CD14-positive monocyte (primary cell): ENCODE measurements around the gene TAOK1. TPM values are rescaled to one million over a fixed set of nuclear protein-coding genes. Genes with fewer than 3 reads are reported as not detected.

ENCODE experiments used
- DNase-seq, 3 donors: peaks; one replicate each; pipeline ENCODE4 v3.0.0-alpha.2; 2011 to 2022
- H2AFZ ChIP-seq: 2 replicates; pipeline ENCODE4 v1.6.0; 2012; ENCODE audit warnings: mild to moderate bottlenecking, low read depth, low read length, inconsistent platforms; ENCODE audit not compliant: insufficient read depth, poor library complexity, severe bottlenecking
- H3K27ac ChIP-seq, 2 donors: 1 replicate in 1 of 2; 2 replicates in 1 of 2; pipeline ENCODE4 v1.5.1; 2012 to 2013; ENCODE audit warnings: low read length in 2 of 2, control low read depth in 1 of 2, inconsistent platforms in 1 of 2, low read depth in 1 of 2, mild to moderate bottlenecking in 1 of 2
- H3K27me3 ChIP-seq, 2 donors: one replicate each; pipeline versions ENCODE4 v1.6.0 to v1.6.1; 2011 to 2013; ENCODE audit warnings: low read length in 2 of 2; ENCODE audit not compliant: control insufficient read depth in 2 of 2, insufficient read depth in 2 of 2
- H3K36me3 ChIP-seq, 2 donors: replicated peaks in 1 of 2; 1 replicate in 1 of 2; 2 replicates in 1 of 2; pipeline versions ENCODE4 v1.5.1 to v1.6.1; 2012 to 2013; ENCODE audit warnings: low read length in 2 of 2, control low read depth in 1 of 2, inconsistent platforms in 1 of 2, mild to moderate bottlenecking in 1 of 2; ENCODE audit not compliant: insufficient read depth in 2 of 2, control insufficient read depth in 1 of 2
- H3K4me1 ChIP-seq, 2 donors: 1 replicate in 1 of 2; 2 replicates in 1 of 2; pipeline versions ENCODE4 v1.5.1 to v1.6.1; 2012 to 2013; ENCODE audit warnings: low read length in 2 of 2, control low read depth in 1 of 2, inconsistent platforms in 1 of 2, mild to moderate bottlenecking in 1 of 2, moderate library complexity in 1 of 2; ENCODE audit not compliant: insufficient read depth in 2 of 2, control insufficient read depth in 1 of 2
- H3K4me2 ChIP-seq: replicated peaks from 2 replicates; pipeline ENCODE3; 2012; ENCODE audit warnings: low read length, moderate library complexity, mild to moderate bottlenecking; ENCODE audit not compliant: poor library complexity, severe bottlenecking; ENCODE audit errors: extremely low read depth
- H3K4me3 ChIP-seq, 3 experiments: fragments of 200-600 bp in 1 of 3; sonication (generic) in 1 of 3; replicated peaks in 1 of 3; 1 replicate in 2 of 3; 2 replicates in 1 of 3; pipeline ENCODE4 v1.5.1; 2011 to 2013; ENCODE audit warnings: low read length in 3 of 3, mild to moderate bottlenecking in 3 of 3, control low read depth in 2 of 3, low read depth in 2 of 3, inconsistent platforms in 1 of 3, moderate library complexity in 1 of 3
- H3K79me2 ChIP-seq: 2 replicates; pipeline ENCODE4 v1.6.0; 2012; ENCODE audit warnings: mild to moderate bottlenecking, control low read depth, inconsistent platforms, low read length, moderate library complexity; ENCODE audit not compliant: insufficient read depth
- H3K9ac ChIP-seq: 2 replicates; pipeline ENCODE4 v1.6.0; 2017; ENCODE audit warnings: low read length, mild to moderate bottlenecking; ENCODE audit not compliant: insufficient read depth, poor library complexity, severe bottlenecking
- H3K9me3 ChIP-seq, 2 donors: replicated peaks in 1 of 2; 1 replicate in 1 of 2; 2 replicates in 1 of 2; pipeline versions ENCODE4 v1.5.1 to v1.6.1; 2012 to 2013; ENCODE audit warnings: low read length in 2 of 2, control low read depth in 1 of 2; ENCODE audit not compliant: control insufficient read depth in 1 of 2, insufficient read depth in 1 of 2
- H4K20me1 ChIP-seq: 2 replicates; pipeline ENCODE4 v1.6.0; 2012; ENCODE audit warnings: mild to moderate bottlenecking, low read length, control low read depth, moderate library complexity; ENCODE audit not compliant: insufficient read depth
- H3K27ac Mint-ChIP-seq, 7 donors: one replicate each; pipeline ENCODE4 v1.8.0; 2020; ENCODE audit warnings: mild to moderate bottlenecking in 7 of 7, mixed read lengths in 7 of 7, moderate library complexity in 6 of 7, inconsistent platforms in 2 of 7
- H3K27me3 Mint-ChIP-seq, 3 donors: one replicate each; pipeline ENCODE4 v1.8.0; 2021 to 2022; ENCODE audit warnings: low read depth in 3 of 3, mild to moderate bottlenecking in 3 of 3, mixed read lengths in 3 of 3, moderate library complexity in 3 of 3, inconsistent platforms in 1 of 3
- H3K36me3 Mint-ChIP-seq, 2 donors: one replicate each; pipeline ENCODE4 v1.8.0; 2020; ENCODE audit warnings: mixed read lengths in 2 of 2, inconsistent platforms in 1 of 2, mild to moderate bottlenecking in 1 of 2
- H3K4me1 Mint-ChIP-seq: one replicate; pipeline ENCODE4 v1.8.0; 2020; ENCODE audit warnings: mild to moderate bottlenecking, mixed read lengths
- H3K4me3 Mint-ChIP-seq, 2 donors: one replicate each; pipeline ENCODE4 v1.8.0; 2020; ENCODE audit warnings: mild to moderate bottlenecking in 2 of 2, mixed read lengths in 2 of 2, moderate library complexity in 1 of 2
- H3K9me3 Mint-ChIP-seq, 7 donors: one replicate each; pipeline ENCODE4 v1.8.0; 2020 to 2022; ENCODE audit warnings: mixed read lengths in 7 of 7, mild to moderate bottlenecking in 6 of 7, moderate library complexity in 6 of 7, inconsistent platforms in 2 of 7
- CTCF ChIP-seq: fragments of 200-600 bp; IDR thresholded peaks from one replicate; pipeline ENCODE4 v1.8.0; 2022; ENCODE audit warnings: antibody characterized with exemption, mild to moderate bottlenecking
- WGBS: methylation state at CpG from one replicate; pipeline ENCODE4 v1.1.5; 2013; ENCODE audit warnings: missing lambda C conversion rate; ENCODE audit not compliant: insufficient coverage; 5-methylcytosine and 5-hydroxymethylcytosine counted together
- intact Hi-C, 2 donors: fragments of 100-400 bp; cut with micrococcal nuclease; formaldehyde crosslinking; loops; one replicate each; pipeline versions ENCODE4 v1.15.0 to v1.15.1; 2023
- polyA plus RNA-seq, 3 donors: library from polyadenylated mRNA; depleted of rRNA in 1 of 3; unstranded in 2 of 3; stranded (reverse) in 1 of 3; fragments of 300-500 nt in 2 of 3; fragments of >200 nt in 1 of 3; fragmentation: Illumina TruSeq in 2 of 3; gene quantifications; 1 replicate in 2 of 3; 2 replicates in 1 of 3; pipeline ENCODE4 v1.2.3, GENCODE V29; 2012 to 2021

Gene TAOK1
- polyA plus RNA-seq, 3 donors: 2.4 to 13.9 (median 4.8) TPM

- H3K4me1 ChIP-seq: peaks cover 53 to 54% of the 10 kb centered on the region in 2 donors
- Mint-ChIP-seq H3K27me3 (peaks cover 0 to 5% (median 0%) of the 10 kb centered on the region in 3 donors), H3K4me1 (peaks cover 64% of the 10 kb centered on the region), H3K27ac (peak overlapping the region; percentile 36 to 82 (median 63)), H3K36me3 (peaks cover 14 to 15% of the 10 kb centered on the region in 2 donors), H3K4me3 (peak overlapping the region; percentile 21 to 73), H3K9me3 (no peaks in the 10 kb centered on the region)
- H3K36me3 ChIP-seq: no peaks in the 10 kb centered on the region
- intact Hi-C loops: loop anchor here (10.0 kb wide), 2 partner anchors 53 to 197 kb away; no protein-coding TSS in a partner anchor
- peaks cover 5% of the 10 kb centered on the region for H4K20me1 ChIP-seq
- peak overlapping the region in 1 of 2 donors; percentile 38 for H3K27ac ChIP-seq
- WGBS: 22% methylated on average over 8 of the region's 17 CpGs
- no peaks in the 10 kb centered on the region for H3K9me3 ChIP-seq
- no peak for TF ChIP-seq CTCF
- DNase-seq: peak in 2 of 3 donors; percentile 44 to 55
- peak overlapping the region; percentile 45 for H2AFZ ChIP-seq
- H3K4me3 ChIP-seq: no peak overlapping the region
- no peak overlapping the region for H3K9ac ChIP-seq
- no peaks in the 10 kb centered on the region for H3K27me3 ChIP-seq
- peaks cover 36% of the 10 kb centered on the region for H3K79me2 ChIP-seq
- peak overlapping the region; percentile 23 for H3K4me2 ChIP-seq
Observed at GRCh38 chr17:29561554-29562517, 171.7 kb downstream of the TAOK1 start.

- intact Hi-C loops: loop anchor here (10.0 kb wide), 2 partner anchors 52 to 198 kb away; no protein-coding TSS in a partner anchor
- peak overlapping the region in 6 of 7 donors; percentile 24 to 82 (median 61) for H3K27ac Mint-ChIP-seq
- H3K9ac ChIP-seq: no peak overlapping the region
- no peak overlapping the region for H3K4me3 ChIP-seq
- H3K4me2 ChIP-seq: no peak overlapping the region
- H4K20me1 ChIP-seq: peaks cover 5% of the 10 kb centered on the region
- 59% methylated on average over 15 of the region's 18 CpGs for WGBS
- H3K36me3 Mint-ChIP-seq: peaks cover 14 to 15% of the 10 kb centered on the region in 2 donors
- no peaks in the 10 kb centered on the region for H3K36me3 ChIP-seq
- DNase-seq: no peak
- H3K9me3 ChIP-seq: no peaks in the 10 kb centered on the region
- H3K27me3 Mint-ChIP-seq: peaks cover 0 to 5% (median 0%) of the 10 kb centered on the region in 3 donors
- TF ChIP-seq CTCF: no peak
- no peaks in the 10 kb centered on the region for H3K27me3 ChIP-seq
- H2AFZ ChIP-seq: no peak overlapping the region
- H3K9me3 Mint-ChIP-seq: no peaks in the 10 kb centered on the region
- H3K79me2 ChIP-seq: peaks cover 36% of the 10 kb centered on the region
- peaks cover 56 to 59% of the 10 kb centered on the region in 2 donors for H3K4me1 ChIP-seq
- H3K4me3 Mint-ChIP-seq: peak overlapping the region in 1 of 2 donors; percentile 21
- peak overlapping the region in 1 of 2 donors; percentile 38 for H3K27ac ChIP-seq
- H3K4me1 Mint-ChIP-seq: peaks cover 64% of the 10 kb centered on the region
Observed at GRCh38 chr17:29562615-29563014, 172.5 kb downstream of the TAOK1 start.
